T-helper 9 cell (primary cell): ENCODE results near the gene GSTA2.
"Not testable (repeated sequence)": the region's sequence is repeated elsewhere in the genome, so short reads cannot be mapped to it uniquely, and the experiment has no call there.

Experiments used
- DNase-seq: peaks from one replicate; pipeline ENCODE4 v3.0.0-alpha.2; 2020

GSTA2 gene

DNA sequence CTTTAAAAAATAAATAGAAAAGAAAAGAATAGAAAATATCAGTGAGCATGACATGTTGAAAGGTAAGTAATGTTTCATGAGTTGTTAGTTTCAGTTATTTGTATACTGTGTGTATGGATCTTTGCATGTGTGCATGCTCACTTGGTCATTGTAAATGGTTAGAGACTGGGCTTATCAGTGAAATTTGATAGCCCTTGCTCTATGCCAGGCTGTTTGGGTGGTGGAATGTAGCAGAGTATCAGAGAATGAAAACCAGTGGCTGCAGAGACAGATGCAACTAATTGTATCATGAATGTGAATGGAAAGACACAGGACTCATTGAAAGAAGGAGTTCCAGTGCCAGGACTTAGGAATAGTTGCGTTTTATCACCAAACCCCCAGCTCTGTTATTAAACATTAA, 4.2 kb downstream of the GSTA2 start:
- no peak for DNase-seq

GRCh38 chr6:52757651-52758338, 5.5 kb downstream of the GSTA2 start:
- DNase-seq = not testable (repeated sequence)

- no peak for DNase-seq
Observed at GRCh38 chr6:52754443-52754842, 8.8 kb downstream of the GSTA2 start.

GRCh38 chr6:52753137-52753536, 10.1 kb downstream of the GSTA2 start:
- not testable (repeated sequence) for DNase-seq

DNA sequence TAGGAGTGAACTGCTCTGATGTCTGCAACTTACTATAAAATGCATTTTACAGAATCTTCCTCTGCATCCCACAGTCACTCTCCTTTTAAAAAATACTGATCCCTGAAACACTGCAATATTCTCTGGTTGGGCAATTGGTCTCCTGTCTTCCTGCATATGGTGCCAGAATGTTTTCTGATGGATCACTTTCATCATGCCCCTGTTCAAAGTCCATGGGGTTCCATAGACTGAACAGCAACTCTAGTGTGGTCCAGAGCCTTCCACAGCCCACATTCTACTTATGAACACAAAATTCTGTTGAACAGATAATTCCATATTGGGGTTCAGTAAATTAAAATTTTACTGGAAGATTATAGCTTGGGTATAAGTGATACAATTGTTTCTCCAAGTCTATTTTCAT, 11.0 kb downstream of the GSTA2 start:
- DNase-seq = no peak

GRCh38 chr6:52749556-52750152, 13.6 kb downstream of the GSTA2 start:
- no peak for DNase-seq

GRCh38 chr6:52747301-52747700, 16.0 kb downstream of the GSTA2 start:
- not testable (repeated sequence) for DNase-seq

GRCh38 chr6:52746213-52746612, 17.1 kb downstream of the GSTA2 start:
- DNase-seq = no peak

GRCh38 chr6:52745764-52746201, 17.5 kb downstream of the GSTA2 start:
- DNase-seq = no peak

DNA sequence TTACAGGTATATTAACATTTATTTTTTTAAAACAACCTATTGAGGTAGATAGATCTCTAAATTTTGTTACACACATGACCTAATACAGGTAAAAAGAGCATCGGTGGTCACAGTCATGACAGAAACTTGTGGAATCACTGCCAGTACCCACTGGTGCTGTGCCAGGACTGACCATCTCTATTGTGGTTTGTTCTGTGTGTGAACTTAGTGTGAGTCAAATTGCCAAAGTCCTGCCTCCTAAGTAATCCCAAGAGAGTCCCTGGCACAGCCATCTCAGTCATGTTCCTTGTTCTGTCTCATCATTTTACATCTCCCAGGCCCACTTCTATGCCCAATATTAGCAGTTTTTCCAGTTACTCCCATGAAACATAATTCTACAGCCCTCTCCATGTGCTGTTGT, 21.4 kb downstream of the GSTA2 start:
- no peak for DNase-seq

DNA sequence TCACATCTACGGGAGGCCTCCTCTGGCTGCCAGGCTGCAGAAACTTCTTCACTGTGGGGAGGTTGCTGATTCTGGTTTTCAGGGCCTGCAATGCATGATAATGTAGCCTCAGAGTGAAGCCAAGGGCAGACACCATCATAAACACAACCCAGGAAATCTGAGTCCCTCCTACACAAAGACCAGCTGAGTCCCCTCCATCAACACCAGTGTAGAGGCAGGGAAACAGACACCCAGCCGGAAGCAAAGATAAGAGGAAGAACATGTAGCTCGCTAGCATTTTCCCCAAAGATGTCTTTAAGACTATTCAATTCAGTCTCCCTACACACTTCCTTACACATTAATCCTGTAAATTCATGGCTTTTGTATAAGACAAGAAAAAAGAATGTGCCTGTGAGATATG, 23.6 kb downstream of the GSTA2 start:
- DNase-seq = no peak

- DNase-seq = no peak
Observed at GRCh38 chr6:52739134-52739533, 24.1 kb downstream of the GSTA2 start.

GRCh38 chr6:52736145-52736544, 27.1 kb downstream of the GSTA2 start:
- no peak for DNase-seq

DNA sequence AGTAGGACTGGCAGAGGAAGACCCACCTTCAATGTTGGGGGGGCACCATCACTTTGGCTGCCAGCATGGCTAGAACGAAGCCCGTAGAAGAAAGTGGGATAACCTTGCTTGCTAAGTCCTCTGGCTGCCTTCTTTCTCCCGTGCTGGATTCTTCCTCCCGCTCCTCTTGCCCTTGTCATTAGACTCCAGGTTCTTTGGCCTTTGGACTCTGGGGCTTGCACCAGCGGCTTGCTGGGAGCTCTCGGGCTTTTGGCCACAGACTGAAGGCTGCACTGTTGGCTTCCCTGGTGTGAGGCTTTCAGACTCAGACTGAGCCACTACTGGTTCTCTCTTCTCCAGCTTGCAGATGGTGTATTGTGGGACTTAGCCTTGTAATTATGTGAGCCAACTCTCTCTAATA, 28.2 kb downstream of the GSTA2 start:
- no peak for DNase-seq

- DNase-seq = no peak
Observed at GRCh38 chr6:52734072-52734471, 29.2 kb downstream of the GSTA2 start.

DNA sequence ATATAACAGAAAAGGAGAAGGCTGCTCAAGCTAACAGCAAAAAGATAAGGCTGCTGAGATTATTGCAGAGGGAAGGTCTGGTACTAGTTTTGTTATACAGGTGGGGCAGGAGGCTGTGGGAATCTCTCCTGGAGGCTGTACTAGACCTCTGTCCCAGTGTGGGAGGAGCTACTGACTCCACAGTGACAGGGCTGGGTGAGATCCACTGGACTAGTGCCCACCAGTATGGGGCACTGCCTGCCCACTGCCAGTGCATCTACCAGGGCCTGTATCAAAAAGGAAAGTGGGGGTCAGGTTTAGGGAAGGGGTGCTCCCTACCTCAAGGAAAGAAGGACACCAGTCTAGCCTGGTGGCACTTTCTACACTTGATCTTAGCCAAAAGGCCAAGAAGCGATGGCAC, 30.1 kb downstream of the GSTA2 start:
- DNase-seq = no peak

- DNase-seq = no peak
Observed at GRCh38 chr6:52731719-52732118, 31.6 kb downstream of the GSTA2 start.

DNA sequence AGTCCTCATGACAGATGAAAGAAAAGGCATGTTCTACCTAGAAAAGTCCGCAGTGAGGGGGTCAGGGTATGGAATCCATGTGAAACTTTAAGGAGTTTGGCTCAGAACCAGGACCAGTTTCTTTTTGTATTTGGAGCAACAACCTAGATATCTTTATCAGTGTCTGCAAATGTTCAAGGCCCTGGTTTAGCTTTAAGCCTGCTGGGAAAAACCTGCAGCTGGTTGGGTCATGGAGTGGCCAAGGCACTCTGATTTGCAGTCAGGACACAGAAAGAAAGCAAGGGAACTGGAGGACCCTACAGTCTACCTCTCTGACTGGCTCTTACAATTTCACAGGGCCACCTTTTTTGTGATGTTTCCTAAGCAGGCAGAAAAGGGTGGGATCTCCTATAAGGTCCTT, 33.7 kb downstream of the GSTA2 start:
- no peak for DNase-seq

DNA sequence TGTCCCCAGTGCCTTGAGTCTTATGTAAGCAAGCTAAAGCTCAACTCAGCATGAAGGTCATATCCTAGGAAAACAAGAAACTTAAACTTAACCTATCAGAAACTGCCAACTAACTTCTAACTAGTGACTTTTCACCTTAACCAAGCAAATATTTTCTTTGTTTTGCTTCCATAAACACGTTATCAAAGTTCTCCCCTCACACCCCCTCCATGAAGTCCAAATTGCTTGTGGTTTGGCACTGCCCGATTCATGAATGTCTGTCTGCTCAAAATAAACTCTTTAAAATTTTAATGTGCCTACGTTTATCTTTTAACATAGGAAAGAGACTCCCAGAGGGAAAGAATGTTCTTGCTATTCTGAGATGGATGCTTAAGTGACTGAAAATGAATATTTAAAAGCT, 34.9 kb downstream of the GSTA2 start:
- no peak for DNase-seq

DNA sequence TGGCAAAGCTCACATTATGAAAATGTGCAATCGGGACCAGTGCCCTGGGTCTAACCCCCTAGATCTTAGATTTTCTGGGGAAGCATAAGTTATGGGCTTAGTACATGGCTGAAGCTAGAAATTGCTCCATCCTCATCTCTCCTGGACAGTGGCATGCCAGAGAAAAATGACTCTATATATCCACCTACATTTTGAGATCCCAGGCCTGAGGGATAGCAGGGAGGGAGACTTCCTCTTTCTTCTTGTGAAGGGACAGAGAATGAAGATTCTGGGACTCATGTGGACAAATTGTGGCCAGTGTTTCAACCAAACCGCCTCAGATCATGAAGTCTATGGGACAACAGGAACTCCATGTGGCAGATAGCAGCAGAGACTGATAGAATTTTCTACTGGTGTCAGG, 35.4 kb downstream of the GSTA2 start:
- DNase-seq = no peak

GRCh38 chr6:52726741-52727535, 36.3 kb downstream of the GSTA2 start:
- DNase-seq = no peak

DNA sequence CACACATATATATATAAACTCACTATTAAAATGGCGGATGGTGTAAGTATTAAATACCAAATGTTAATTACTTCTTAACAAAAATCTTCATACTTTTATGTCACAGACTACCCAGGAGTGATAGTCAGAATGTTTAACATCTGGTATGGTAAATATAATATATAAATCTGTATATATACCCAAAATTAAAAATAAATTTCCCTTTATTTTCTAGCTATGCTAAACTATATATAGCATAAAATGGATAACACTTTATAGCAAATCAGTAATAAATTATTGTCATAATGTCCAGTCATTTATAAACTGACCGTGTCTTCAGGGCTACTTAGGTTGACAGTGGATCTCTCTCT, 37.1 kb downstream of the GSTA2 start:
- DNase-seq = no peak

- DNase-seq = no peak
Observed at GRCh38 chr6:52725535-52726192, 37.6 kb downstream of the GSTA2 start.

DNA sequence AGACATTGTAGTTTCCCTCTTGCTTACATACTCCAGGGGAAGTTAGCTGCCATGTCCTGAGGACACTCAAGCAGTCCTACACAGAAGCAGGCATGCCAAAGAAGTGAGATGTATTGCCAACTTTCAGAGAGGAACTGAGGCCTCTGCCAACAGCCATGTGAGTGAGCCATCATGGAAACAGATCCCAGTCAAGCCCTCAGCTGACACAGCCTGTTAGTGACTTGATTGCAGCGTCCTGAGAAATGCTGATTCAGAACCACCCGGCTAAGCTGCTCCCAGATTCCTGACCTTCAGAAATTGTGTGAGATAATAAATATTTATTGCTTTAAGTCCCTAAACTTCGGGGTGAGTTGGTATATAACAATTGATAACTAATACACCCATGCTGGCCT, 38.1 kb downstream of the GSTA2 start:
- DNase-seq = no peak
